Activated CD8-positive, alpha-beta T cell treated with anti-CD3 and anti-CD28 coated beads for 36 hours (primary cell): ENCODE measurements around the gene EIF3L. TPM values are rescaled to one million over a fixed set of nuclear protein-coding genes. Genes with fewer than 3 reads are reported as not detected.

ENCODE experiments used
- ATAC-seq: fragments of 200-7000 bp; cut with Tn5 transposase; one replicate; pipeline ENCODE4 v1.10.0; 2021; ENCODE audit warnings: mild to moderate bottlenecking, moderate library complexity
- CTCF ChIA-PET: fragments of 350-600 bp; sonication (Branson Sonifier 250); formaldehyde crosslinking; loops from one replicate; lab custom pipeline; 2021; ENCODE audit warnings: antibody characterized with exemption; lab: Charles Lee
- POLR2A ChIA-PET: fragments of 350-600 bp; sonication (Branson Sonifier 250); formaldehyde crosslinking; loops from one replicate; lab custom pipeline; 2021; ENCODE audit warnings: antibody characterized with exemption; lab: Charles Lee
- DNase-seq: peaks from one replicate; pipeline ENCODE4 v3.0.0-alpha.2; 2020
- H3K27ac Mint-ChIP-seq: one replicate; pipeline ENCODE4 v1.8.0; 2021; ENCODE audit warnings: mild to moderate bottlenecking, mixed read lengths
- H3K27me3 Mint-ChIP-seq: one replicate; pipeline ENCODE4 v1.8.0; 2021; ENCODE audit warnings: mixed read lengths
- H3K36me3 Mint-ChIP-seq: one replicate; pipeline ENCODE4 v1.8.0; 2021; ENCODE audit warnings: low read depth, mixed read lengths
- H3K4me1 Mint-ChIP-seq: one replicate; pipeline ENCODE4 v1.8.0; 2021; ENCODE audit warnings: low read depth, mixed read lengths
- H3K4me3 Mint-ChIP-seq: one replicate; pipeline ENCODE4 v1.8.0; 2021; ENCODE audit warnings: mild to moderate bottlenecking, moderate library complexity, mixed read lengths
- H3K9me3 Mint-ChIP-seq: one replicate; pipeline ENCODE4 v1.8.0; 2021; ENCODE audit warnings: mixed read lengths
- intact Hi-C: fragments of 100-400 bp; cut with micrococcal nuclease; formaldehyde crosslinking; loops from one replicate; pipeline ENCODE4 v1.10.0; 2022
- total RNA-seq, 2 experiments: library from RNA; stranded (reverse); gene quantifications; one replicate each; pipeline ENCODE4 v1.2.3, GENCODE V29; 2021
- TF ChIP-seq, protein P1 (sequence below): fragments of 200-600 bp; IDR thresholded peaks from one replicate; pipeline ENCODE4 v1.8.0; 2022; ENCODE audit warnings: antibody characterized with exemption, mild to moderate bottlenecking

EIF3L gene
- total RNA-seq, 2 experiments from 2014 or later = 687 to 694 TPM

DNA sequence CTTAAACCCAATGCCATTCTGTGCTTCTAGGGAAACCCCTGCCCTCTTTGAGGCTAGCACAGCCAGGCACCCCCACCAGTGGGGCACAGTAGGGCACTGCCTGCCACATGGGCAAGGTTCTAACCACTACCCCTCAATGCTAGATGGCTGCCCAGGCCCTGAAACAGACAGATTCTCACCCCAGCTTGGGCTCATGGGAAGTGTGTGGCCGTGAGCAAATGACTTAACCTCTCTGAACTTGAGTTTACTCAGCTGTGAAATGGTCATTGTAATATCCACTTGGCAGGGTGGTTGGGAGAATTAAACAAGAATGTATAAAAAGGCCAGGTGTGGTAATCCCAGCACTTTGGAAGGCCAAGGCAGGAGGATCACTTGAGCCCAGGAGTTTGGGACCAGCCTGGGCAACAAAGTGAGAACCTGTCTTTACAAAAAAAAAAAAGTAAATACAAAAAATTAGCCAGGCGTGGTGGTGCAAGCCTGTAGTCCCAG lies 81.8 kb downstream of the EIF3L start:
- TF ChIP-seq, protein P1, sequence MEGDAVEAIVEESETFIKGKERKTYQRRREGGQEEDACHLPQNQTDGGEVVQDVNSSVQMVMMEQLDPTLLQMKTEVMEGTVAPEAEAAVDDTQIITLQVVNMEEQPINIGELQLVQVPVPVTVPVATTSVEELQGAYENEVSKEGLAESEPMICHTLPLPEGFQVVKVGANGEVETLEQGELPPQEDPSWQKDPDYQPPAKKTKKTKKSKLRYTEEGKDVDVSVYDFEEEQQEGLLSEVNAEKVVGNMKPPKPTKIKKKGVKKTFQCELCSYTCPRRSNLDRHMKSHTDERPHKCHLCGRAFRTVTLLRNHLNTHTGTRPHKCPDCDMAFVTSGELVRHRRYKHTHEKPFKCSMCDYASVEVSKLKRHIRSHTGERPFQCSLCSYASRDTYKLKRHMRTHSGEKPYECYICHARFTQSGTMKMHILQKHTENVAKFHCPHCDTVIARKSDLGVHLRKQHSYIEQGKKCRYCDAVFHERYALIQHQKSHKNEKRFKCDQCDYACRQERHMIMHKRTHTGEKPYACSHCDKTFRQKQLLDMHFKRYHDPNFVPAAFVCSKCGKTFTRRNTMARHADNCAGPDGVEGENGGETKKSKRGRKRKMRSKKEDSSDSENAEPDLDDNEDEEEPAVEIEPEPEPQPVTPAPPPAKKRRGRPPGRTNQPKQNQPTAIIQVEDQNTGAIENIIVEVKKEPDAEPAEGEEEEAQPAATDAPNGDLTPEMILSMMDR = no peak
- no peaks in the 10 kb centered on the region for H3K9me3 Mint-ChIP-seq
- ChIA-PET CTCF (interaction anchor here (1.4 kb wide), 1 partner anchor 22 kb away, joined by 4 read pairs; the partner anchor contains the start of genes C22orf23 and POLR2F), POLR2A (interaction anchor here (0.8 to 1.0 kb wide), 2 partner anchors 14 to 107 kb away, joined by 3 read pairs; no protein-coding TSS in a partner anchor)
- no peak overlapping the region for H3K27ac Mint-ChIP-seq
- DNase-seq (no peak), ATAC-seq (no peak)
- intact Hi-C loops = loop anchor here (5.0 kb wide), 1 partner anchor 114 kb away; no protein-coding TSS in a partner anchor
- H3K36me3 Mint-ChIP-seq = peaks cover 2% of the 10 kb centered on the region
- H3K27me3 Mint-ChIP-seq = no peaks in the 10 kb centered on the region
- H3K4me3 Mint-ChIP-seq = no peak overlapping the region
- peaks cover 9% of the 10 kb centered on the region for H3K4me1 Mint-ChIP-seq

DNA sequence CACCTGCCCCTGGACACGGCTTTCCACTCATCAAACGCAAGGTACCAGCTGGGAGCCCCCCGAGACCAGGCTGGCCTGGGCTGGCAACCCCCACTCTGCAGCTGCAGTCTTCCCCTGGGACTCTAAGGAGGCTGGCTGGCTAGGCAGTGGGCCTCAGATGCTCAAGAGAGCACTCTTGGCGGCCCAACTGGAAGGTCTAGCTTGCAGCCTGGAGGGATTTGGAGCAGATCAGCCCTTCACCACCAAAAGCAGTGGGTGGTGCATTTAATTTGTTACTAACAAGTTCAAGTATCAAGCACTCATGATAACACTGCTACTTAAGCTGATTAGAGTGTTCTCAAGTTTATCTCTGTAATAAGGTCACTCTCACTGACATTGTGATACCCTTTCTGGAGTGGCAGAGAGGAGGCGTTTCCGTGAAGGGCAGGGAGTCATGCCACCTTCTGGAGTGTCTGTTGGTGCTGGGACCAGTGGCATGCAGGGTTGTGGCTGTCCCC lies 82.7 kb downstream of the EIF3L start:
- DNase-seq (no peak), ATAC-seq (no peak)
- no peak overlapping the region for H3K4me3 Mint-ChIP-seq
- no peak overlapping the region for H3K27ac Mint-ChIP-seq
- POLR2A ChIA-PET = interaction anchor here (0.6 to 1.3 kb wide), 2 partner anchors 8 to 721 kb away, joined by 3 to 4 read pairs; no protein-coding TSS in a partner anchor
- H3K4me1 Mint-ChIP-seq = peaks cover 9% of the 10 kb centered on the region
- intact Hi-C loops = loop anchor here (5.0 kb wide), 1 partner anchor 115 kb away; no protein-coding TSS in a partner anchor
- H3K27me3 Mint-ChIP-seq = no peaks in the 10 kb centered on the region
- H3K9me3 Mint-ChIP-seq = no peaks in the 10 kb centered on the region
- CTCF ChIA-PET = interaction anchor here (1.1 to 1.4 kb wide), 3 partner anchors 21 to 114 kb away, joined by 4 to 7 read pairs (median 4); partner anchors contain the start of genes C22orf23 and POLR2F
- H3K36me3 Mint-ChIP-seq = peaks cover 2% of the 10 kb centered on the region
- TF ChIP-seq, protein P1 = no peak

DNA sequence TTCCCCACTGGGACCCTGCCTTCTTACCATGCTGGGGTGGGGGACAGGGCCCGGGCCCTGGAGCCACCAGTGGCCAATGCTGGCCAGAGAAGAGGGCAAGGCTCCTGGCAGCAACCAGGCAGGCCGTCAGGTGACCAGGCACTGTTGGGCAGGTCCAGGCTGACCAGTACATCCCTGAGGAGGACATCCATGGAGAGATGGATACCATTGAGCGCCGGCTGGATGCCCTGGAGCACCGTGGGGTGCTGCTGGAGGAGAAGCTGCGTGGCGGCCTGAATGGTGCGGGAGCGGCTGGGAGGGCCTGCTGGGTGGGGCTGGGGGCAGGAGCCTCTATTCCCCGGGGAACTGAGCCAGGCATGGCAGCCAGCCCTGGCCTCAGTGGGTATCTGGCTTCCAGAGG lies 83.2 kb downstream of the EIF3L start:
- no peak for DNase-seq
- Mint-ChIP-seq H3K4me3 (no peak overlapping the region), H3K4me1 (peaks cover 9% of the 10 kb centered on the region), H3K9me3 (no peaks in the 10 kb centered on the region), H3K27ac (no peak overlapping the region), H3K27me3 (no peaks in the 10 kb centered on the region), H3K36me3 (peaks cover 2% of the 10 kb centered on the region)
- POLR2A ChIA-PET = interaction anchor here (0.6 to 1.3 kb wide), 2 partner anchors 8 to 720 kb away, joined by 3 to 4 read pairs; no protein-coding TSS in a partner anchor
- no peak for ATAC-seq
- CTCF ChIA-PET = interaction anchor here (1.0 to 1.1 kb wide), 3 partner anchors 9 to 115 kb away, joined by 3 to 7 read pairs (median 4); no protein-coding TSS in a partner anchor
- intact Hi-C loops = loop anchor here (5.0 kb wide), 1 partner anchor 115 kb away; no protein-coding TSS in a partner anchor
- TF ChIP-seq, protein P1 = no peak

DNA sequence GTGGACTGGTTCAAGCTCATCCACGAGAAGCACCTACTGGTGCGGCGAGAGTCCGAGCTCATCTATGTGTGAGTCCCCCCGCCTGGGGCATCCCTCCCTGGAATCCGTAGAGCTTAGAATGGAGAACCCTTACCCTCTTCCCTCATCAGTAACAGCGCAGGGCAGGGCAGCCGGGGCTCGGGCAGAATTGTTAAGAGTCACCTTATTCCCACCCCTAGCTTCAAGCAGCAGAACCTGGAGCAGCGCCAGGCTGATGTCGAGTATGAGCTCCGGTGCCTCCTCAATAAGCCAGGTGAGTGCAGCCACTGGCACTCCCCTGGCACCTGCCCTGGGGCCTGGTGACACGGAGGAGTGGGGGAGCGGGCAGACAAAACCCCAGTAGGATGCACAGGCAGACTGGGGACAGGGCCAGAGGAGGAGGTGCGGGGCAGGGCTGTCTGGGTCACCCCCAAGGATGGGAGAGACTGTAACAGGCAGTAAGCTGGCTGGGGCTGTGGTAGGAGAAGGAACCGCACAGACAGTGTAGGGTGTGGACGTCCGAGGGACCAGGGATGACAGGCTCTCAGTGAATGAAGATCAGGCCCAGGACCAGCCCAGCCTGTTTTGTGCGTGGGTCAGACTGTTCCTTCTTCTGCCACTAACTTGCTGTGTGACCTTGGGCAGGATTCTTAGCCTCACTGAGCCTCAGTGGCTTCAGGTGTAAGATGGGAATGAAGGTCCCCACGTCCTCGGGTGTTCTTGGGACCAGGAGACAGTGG lies 83.8 kb downstream of the EIF3L start:
- no peaks in the 10 kb centered on the region for H3K27me3 Mint-ChIP-seq
- no peak for ATAC-seq
- DNase-seq = no peak
- H3K4me3 Mint-ChIP-seq = no peak overlapping the region
- intact Hi-C loops = loop anchor here (5.0 kb wide), 1 partner anchor 116 kb away; no protein-coding TSS in a partner anchor
- POLR2A ChIA-PET = interaction anchor here (1.3 kb wide), 1 partner anchor 9 kb away, joined by 4 read pairs; no protein-coding TSS in a partner anchor
- H3K9me3 Mint-ChIP-seq = no peaks in the 10 kb centered on the region
- CTCF ChIA-PET = interaction anchor here (0.6 to 1.9 kb wide), 8 partner anchors 9 to 116 kb away, joined by 3 to 20 read pairs (median 6); no protein-coding TSS in a partner anchor
- H3K36me3 Mint-ChIP-seq = peaks cover 2% of the 10 kb centered on the region
- no peak overlapping the region for H3K27ac Mint-ChIP-seq
- H3K4me1 Mint-ChIP-seq = peaks cover 9% of the 10 kb centered on the region
- TF ChIP-seq, protein P1 = no peak
